HG03095 (cell line): ENCODE measurements around the gene ANGPTL5.
A peak's percentile ranks its signal among the peaks of the same experiment; 100 is the strongest.
"Not testable (repeated sequence)": the region's sequence is repeated elsewhere in the genome, so short reads cannot be mapped to it uniquely, and the experiment has no call there.

Source experiments
- ATAC-seq: cut with Tn5 transposase; IDR thresholded peaks from one replicate; pipeline ENCODE4 v1.9.1; 2021; ENCODE audit warnings: moderate library complexity; ENCODE audit not compliant: unreplicated experiment

The ANGPTL5 gene

GRCh38 chr11:101889767-101890166 lies 26.6 kb downstream of the ANGPTL5 start:
- ATAC-seq, result no peak

GRCh38 chr11:101885631-101886030 lies 30.7 kb downstream of the ANGPTL5 start:
- ATAC-seq, result no peak

- no peak for ATAC-seq
Observed at GRCh38 chr11:101881586-101881985, 34.7 kb downstream of the ANGPTL5 start.

GRCh38 chr11:101880222-101880621 lies 36.1 kb downstream of the ANGPTL5 start:
- ATAC-seq, result no peak

GRCh38 chr11:101872171-101872882 lies 44.0 kb downstream of the ANGPTL5 start:
- no peak for ATAC-seq

GRCh38 chr11:101870510-101870909 lies 45.8 kb downstream of the ANGPTL5 start:
- no peak for ATAC-seq

GRCh38 chr11:101867951-101868350 lies 48.4 kb downstream of the ANGPTL5 start:
- ATAC-seq, result no peak

GRCh38 chr11:101866619-101867491 lies 49.5 kb downstream of the ANGPTL5 start:
- no peak for ATAC-seq

- no peak for ATAC-seq
Observed at GRCh38 chr11:101864098-101864497, 52.2 kb downstream of the ANGPTL5 start.

- no peak for ATAC-seq
Observed at GRCh38 chr11:101863361-101863760, 53.0 kb downstream of the ANGPTL5 start.

- no peak for ATAC-seq
Observed at GRCh38 chr11:101862391-101863233, 53.7 kb downstream of the ANGPTL5 start.

- ATAC-seq, result peak; percentile 63
Observed at GRCh38 chr11:101860696-101861427, 55.5 kb downstream of the ANGPTL5 start.

- ATAC-seq, result not testable (repeated sequence)
Observed at GRCh38 chr11:101852260-101852659, 64.1 kb downstream of the ANGPTL5 start.

- no peak for ATAC-seq
Observed at GRCh38 chr11:101848262-101848661, 68.1 kb downstream of the ANGPTL5 start.

- no peak for ATAC-seq
Observed at GRCh38 chr11:101844608-101845007, 71.7 kb downstream of the ANGPTL5 start.

GRCh38 chr11:101840704-101841103 lies 75.6 kb downstream of the ANGPTL5 start:
- no peak for ATAC-seq
